K562 (cell line): Measurements from ENCODE around the gene KRT25. TPM values are rescaled to one million over a fixed set of nuclear protein-coding genes. Genes with fewer than 3 reads are reported as not detected.

Experiments used
- ARID3A ChIP-seq: IDR thresholded peaks from 2 replicates; pipeline ENCODE4 v1.6.1; 2012; ENCODE audit warnings: low read depth, low read length, improper control_type of control experiment, borderline replicate concordance
- ATF6 ChIP-seq: sonication (generic); formaldehyde crosslinking; IDR thresholded peaks from 2 replicates; pipeline ENCODE4 v1.4.0; 2020; ENCODE audit warnings: mild to moderate bottlenecking, missing genetic modification reagents
- TGIF2 ChIP-seq: sonication (generic); formaldehyde crosslinking; IDR thresholded peaks from 2 replicates; pipeline ENCODE4 v1.8.1; 2022; ENCODE audit warnings: mild to moderate bottlenecking, missing genetic modification reagents, moderate library complexity
- XRCC3 ChIP-seq: fragments of 450-650 bp; IDR thresholded peaks from 2 replicates; pipeline ENCODE4 v1.6.1; 2017; ENCODE audit warnings: mild to moderate bottlenecking, moderate library complexity
- polyA plus RNA-seq, 8 experiments: library from polyadenylated mRNA; depleted of rRNA in 4 of 8; stranded (reverse) in 5 of 8; unstranded in 3 of 8; fragments of >200 nt; fragmentation: Nextera tagmentation in 2 of 8; fragmentation: Illumina TruSeq in 1 of 8; extraction: Ambion mirVana in 2 of 8; extraction: Trizol in 1 of 8; gene quantifications; 2 replicates each; pipeline versions ENCODE4 v1.2.1 to v1.2.3, GENCODE V29; 2011 to 2014; ENCODE audit warnings: inconsistent platforms in 1 of 8, missing spikeins in 1 of 8
- total RNA-seq, 7 experiments: library from RNA; depleted of rRNA in 6 of 7; stranded (reverse); fragments of >200 nt in 6 of 7; fragmentation: Illumina TruSeq in 2 of 7; extraction: Trizol in 2 of 7; gene quantifications; 2 replicates each; pipeline versions ENCODE4 v1.2.1 to v1.2.3, GENCODE V29; 2011 to 2021; ENCODE audit warnings: low replicate concordance in 1 of 7
- TF ChIP-seq, protein P1 (sequence below): fragments of 250-450 bp; sonication (Bioruptor Pico); IDR thresholded peaks from 2 replicates; pipeline ENCODE4 v1.5.0; 2021; ENCODE audit warnings: mild to moderate bottlenecking, moderate library complexity

Gene KRT25
- total and polyA plus RNA-seq, 9 of the 15 experiments (the other 6 are each of a cell fraction or from before 2014, with no cell fraction given): not detected

- TF ChIP-seq, protein P1, sequence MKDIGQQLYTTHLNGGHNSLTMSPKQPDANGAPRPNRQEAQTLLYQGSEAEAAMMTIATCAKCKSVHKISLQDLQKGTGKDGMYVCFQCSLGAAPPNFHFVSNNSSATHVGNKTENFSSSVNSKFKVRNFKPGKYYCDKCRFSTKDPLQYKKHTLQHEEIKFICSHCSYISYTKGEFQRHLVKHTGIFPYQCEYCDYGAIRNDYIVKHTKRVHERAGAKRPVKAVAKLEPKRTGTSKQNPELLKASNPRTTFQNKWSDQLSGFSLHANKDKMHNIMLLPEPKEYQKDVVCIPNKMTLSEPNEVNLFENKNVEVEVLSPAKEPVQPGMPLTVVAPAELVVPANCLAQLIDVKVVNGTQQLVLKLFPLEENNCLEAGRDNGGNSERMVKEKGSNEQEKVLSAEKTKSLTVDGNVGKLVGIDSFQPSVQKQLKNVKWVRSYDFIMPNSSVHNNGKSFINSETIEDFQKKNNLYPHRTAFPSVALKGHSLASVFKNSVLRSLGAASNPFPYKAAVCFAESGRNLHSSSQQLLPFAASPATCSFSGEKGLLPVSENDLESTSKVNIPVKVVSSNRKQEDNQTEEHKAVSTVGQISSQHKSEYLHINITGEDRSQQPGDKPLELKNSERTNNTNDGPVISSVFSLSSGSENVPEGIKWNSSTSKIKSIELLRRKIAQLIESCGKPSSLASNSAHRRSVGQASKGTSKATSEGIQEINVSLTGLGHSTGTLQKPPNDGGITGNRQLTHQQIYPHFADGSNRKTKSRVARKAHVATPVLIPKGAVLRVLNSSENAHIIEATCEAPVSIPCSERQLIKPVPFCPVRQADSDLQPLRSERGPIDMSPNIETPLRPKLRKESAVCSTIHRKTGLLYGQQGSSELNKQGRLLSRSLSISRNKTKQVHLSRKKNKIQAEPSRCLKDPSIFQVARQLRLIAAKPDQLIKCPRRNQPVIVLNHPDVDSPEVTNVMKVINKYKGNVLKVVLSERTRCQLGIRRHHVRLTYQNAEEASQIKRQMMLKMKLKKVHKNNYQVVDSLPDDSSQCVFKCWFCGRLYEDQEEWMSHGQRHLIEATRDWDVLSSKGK (CRISPR knock-in tag): no peak
- no peak for TF ChIP-seq TGIF2 (CRISPR knock-in tag)
- TF ChIP-seq ATF6 (CRISPR knock-in tag): no peak
- no peak for TF ChIP-seq XRCC3
- TF ChIP-seq ARID3A: no peak
Measured at GRCh38 chr17:40707745-40708144, 47.4 kb downstream of the KRT25 start (continued).
